ENCODE data around the gene GRID1. TPM values are rescaled to one million over a fixed set of nuclear protein-coding genes. Genes with fewer than 3 reads are reported as not detected.

Gene GRID1
- total and polyA plus RNA-seq, 10 of the 15 experiments (the other 5 are each of a cell fraction or from before 2014, with no cell fraction given), result 0.04 to 0.62 (median 0.08) TPM; not detected in 5

DNA sequence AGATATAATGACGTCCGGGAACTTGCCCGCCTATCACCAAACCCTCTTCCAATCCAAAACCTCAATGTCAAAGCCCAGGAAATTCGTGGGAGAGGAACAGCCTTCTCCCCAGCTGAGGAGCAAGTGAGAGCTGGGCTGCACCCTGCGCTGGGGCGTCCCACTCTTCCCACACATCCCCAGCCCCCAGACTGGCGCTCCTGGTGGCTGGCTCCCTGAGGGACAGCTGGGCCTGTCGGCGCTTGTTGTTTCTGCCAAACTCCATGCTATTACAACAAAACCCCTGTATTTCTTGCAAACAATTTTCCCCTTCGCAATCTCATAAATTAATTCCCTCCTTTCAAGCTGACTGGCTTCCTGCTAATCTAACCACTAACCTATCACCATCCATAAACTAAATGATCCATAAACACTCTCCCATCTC lies 53.0 kb downstream of the GRID1 start:
- 26% methylated on average over 10 of the region's 10 CpGs for WGBS (ENCODE audit: insufficient coverage, insufficient replicate concordance, low lambda C conversion rate, missing lambda C conversion rate)
- ChIA-PET SMC1A (ENCODE audit: uncharacterized antibody, unreplicated experiment) (no interaction called here), RAD21 (ENCODE audit: unreplicated experiment) (no interaction called here), CTCF (no interaction called here), POLR2A (no interaction called here)
- DNase-seq (ENCODE audit: low read depth, low spot score) (no peak), FAIRE-seq (no peak), ATAC-seq (no peak)
- no peaks in the 10 kb centered on the region for H3K79me2 ChIP-seq (ENCODE audit: control insufficient read depth, insufficient read depth, low read length)
- H3K27me3 ChIP-seq (replicated peaks in 1 of 2; ENCODE audit: control insufficient read depth in 2 of 2, insufficient read depth in 2 of 2, low read length in 1 of 2), result no peaks in the 10 kb centered on the region; a peak in 1 of 4 replicates
- no peak for TF ChIP-seq NFXL1 (IDR thresholded peaks at IDR 0.05; ENCODE audit: borderline replicate concordance)
- TF ChIP-seq, protein P1, sequence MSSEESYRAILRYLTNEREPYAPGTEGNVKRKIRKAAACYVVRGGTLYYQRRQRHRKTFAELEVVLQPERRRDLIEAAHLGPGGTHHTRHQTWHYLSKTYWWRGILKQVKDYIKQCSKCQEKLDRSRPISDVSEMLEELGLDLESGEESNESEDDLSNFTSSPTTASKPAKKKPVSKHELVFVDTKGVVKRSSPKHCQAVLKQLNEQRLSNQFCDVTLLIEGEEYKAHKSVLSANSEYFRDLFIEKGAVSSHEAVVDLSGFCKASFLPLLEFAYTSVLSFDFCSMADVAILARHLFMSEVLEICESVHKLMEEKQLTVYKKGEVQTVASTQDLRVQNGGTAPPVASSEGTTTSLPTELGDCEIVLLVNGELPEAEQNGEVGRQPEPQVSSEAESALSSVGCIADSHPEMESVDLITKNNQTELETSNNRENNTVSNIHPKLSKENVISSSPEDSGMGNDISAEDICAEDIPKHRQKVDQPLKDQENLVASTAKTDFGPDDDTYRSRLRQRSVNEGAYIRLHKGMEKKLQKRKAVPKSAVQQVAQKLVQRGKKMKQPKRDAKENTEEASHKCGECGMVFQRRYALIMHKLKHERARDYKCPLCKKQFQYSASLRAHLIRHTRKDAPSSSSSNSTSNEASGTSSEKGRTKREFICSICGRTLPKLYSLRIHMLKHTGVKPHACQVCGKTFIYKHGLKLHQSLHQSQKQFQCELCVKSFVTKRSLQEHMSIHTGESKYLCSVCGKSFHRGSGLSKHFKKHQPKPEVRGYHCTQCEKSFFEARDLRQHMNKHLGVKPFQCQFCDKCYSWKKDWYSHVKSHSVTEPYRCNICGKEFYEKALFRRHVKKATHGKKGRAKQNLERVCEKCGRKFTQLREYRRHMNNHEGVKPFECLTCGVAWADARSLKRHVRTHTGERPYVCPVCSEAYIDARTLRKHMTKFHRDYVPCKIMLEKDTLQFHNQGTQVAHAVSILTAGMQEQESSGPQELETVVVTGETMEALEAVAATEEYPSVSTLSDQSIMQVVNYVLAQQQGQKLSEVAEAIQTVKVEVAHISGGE (CRISPR knock-in tag; IDR thresholded peaks at IDR 0.05), result no peak
- TF ChIP-seq RCOR1 (conservative IDR thresholded peaks at IDR 0.05; ENCODE audit: low read depth, low read length), result no peak
- TF ChIP-seq, protein P2, sequence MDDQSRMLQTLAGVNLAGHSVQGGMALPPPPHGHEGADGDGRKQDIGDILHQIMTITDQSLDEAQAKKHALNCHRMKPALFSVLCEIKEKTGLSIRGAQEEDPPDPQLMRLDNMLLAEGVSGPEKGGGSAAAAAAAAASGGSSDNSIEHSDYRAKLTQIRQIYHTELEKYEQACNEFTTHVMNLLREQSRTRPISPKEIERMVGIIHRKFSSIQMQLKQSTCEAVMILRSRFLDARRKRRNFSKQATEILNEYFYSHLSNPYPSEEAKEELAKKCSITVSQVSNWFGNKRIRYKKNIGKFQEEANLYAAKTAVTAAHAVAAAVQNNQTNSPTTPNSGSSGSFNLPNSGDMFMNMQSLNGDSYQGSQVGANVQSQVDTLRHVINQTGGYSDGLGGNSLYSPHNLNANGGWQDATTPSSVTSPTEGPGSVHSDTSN (IDR thresholded peaks at IDR 0.05; ENCODE audit: insufficient replicate concordance, low read depth, low read length), result no peak
- H4K20me1 ChIP-seq (ENCODE audit: control insufficient read depth, insufficient read depth), result no peaks in the 10 kb centered on the region
- no peak overlapping the region for H2AFZ ChIP-seq (ENCODE audit: control insufficient read depth, low read depth, low read length)
- no peak overlapping the region for H3K4me3 ChIP-seq
- intact Hi-C loops (cut with micrococcal nuclease; ENCODE audit: unreplicated experiment) (no loop called here), in situ Hi-C loops (cut with MboI) (no loop called here)
- no peak overlapping the region for H3K4me2 ChIP-seq (ENCODE audit: control insufficient read depth, insufficient read depth)
- H3K9ac ChIP-seq (ENCODE audit: control insufficient read depth, insufficient read depth, low read length), result no peak overlapping the region
- no peaks in the 10 kb centered on the region for H3K4me1 ChIP-seq (ENCODE audit: control insufficient read depth, insufficient read depth, low read length)
- BruUV-seq (replicated peaks), result no TSS peak
- no peaks in the 10 kb centered on the region for H3K36me3 ChIP-seq (ENCODE audit: control insufficient read depth in 2 of 2, insufficient read depth in 2 of 2, low read length in 1 of 2)
- no peak overlapping the region for H3K27ac ChIP-seq (ENCODE audit: control insufficient read depth, insufficient read depth)
- H3K9me3 ChIP-seq (replicated peaks; ENCODE audit: control insufficient read depth, insufficient read depth, low read length), result no peaks in the 10 kb centered on the region
